Measurements from ENCODE around the gene DNAAF9.

GRCh38 chr20:3436864-3437574 lies 29.6 kb upstream of the DNAAF9 start:
- TF ChIP-seq CTCF (IDR thresholded peaks at IDR 0.05) (no peak), POLR2A (IDR thresholded peaks at IDR 0.05) (no peak)

Measured in testis (tissue), 2 donors.